Sigmoid colon (tissue), 7 donors: Measurements from ENCODE around the gene KLHL29. TPM values are rescaled to one million over a fixed set of nuclear protein-coding genes. Genes with fewer than 3 reads are reported as not detected.

Source experiments
- DNase-seq: peaks from one replicate; pipeline ENCODE4 v3.0.0-alpha.2; 2019
- H3K27ac ChIP-seq, 4 donors: fragments of 200-600 bp; sonication (generic); one replicate each; pipeline ENCODE4 v1.5.1; 2016 to 2019; ENCODE audit warnings: mild to moderate bottlenecking in 1 of 4
- H3K27me3 ChIP-seq, 3 donors: fragments of 200-600 bp; sonication (generic); one replicate each; pipeline ENCODE4 v1.5.1; 2019; ENCODE audit warnings: mild to moderate bottlenecking in 1 of 3
- H3K36me3 ChIP-seq, 4 donors: fragments of 200-600 bp; sonication (generic); one replicate each; pipeline ENCODE4 v1.5.1; 2016 to 2019
- H3K4me1 ChIP-seq, 4 donors: fragments of 200-600 bp; sonication (generic); one replicate each; pipeline ENCODE4 v1.5.1; 2017 to 2019
- H3K4me3 ChIP-seq, 4 donors: fragments of 200-600 bp; sonication (generic); one replicate each; pipeline ENCODE4 v1.5.1; 2017 to 2019; ENCODE audit warnings: mild to moderate bottlenecking in 2 of 4, moderate library complexity in 1 of 4
- H3K9me3 ChIP-seq, 4 donors: fragments of 200-600 bp in 3 of 4; sonication (generic) in 3 of 4; one replicate each; pipeline versions ENCODE4 v1.5.1 to v1.6.1; 2013 to 2019
- CTCF ChIP-seq, 4 experiments: fragments of 450-650 bp in 3 of 4; fragments of 200-600 bp in 1 of 4; IDR thresholded peaks; one replicate each; pipeline ENCODE4 v1.5.1; 2016 to 2019; ENCODE audit warnings: antibody characterized with exemption in 4 of 4, mild to moderate bottlenecking in 3 of 4, moderate library complexity in 2 of 4
- EP300 ChIP-seq, 4 donors: sonication (generic); formaldehyde crosslinking; IDR thresholded peaks; one replicate each; pipeline ENCODE4 v1.6.1; 2017; ENCODE audit warnings: antibody characterized with exemption in 4 of 4
- POLR2A ChIP-seq, 2 donors: fragments of 450-650 bp; IDR thresholded peaks; one replicate each; pipeline ENCODE4 v1.6.1; 2016; ENCODE audit warnings: antibody characterized with exemption in 2 of 2, mild to moderate bottlenecking in 2 of 2, moderate library complexity in 2 of 2
- POLR2AphosphoS5 ChIP-seq, 4 donors: sonication (generic); formaldehyde crosslinking; IDR thresholded peaks; one replicate each; pipeline ENCODE4 v1.6.1; 2017; ENCODE audit warnings: antibody characterized with exemption in 4 of 4
- WGBS, 2 donors: extraction: QIAGEN DNeasy Blood & Tissue Kit; methylation state at CpG; one replicate each; pipeline ENCODE4 v1.1.7; 2013; 5-methylcytosine and 5-hydroxymethylcytosine counted together
- intact Hi-C: fragments of 100-400 bp; cut with DNase I; formaldehyde crosslinking; loops from one replicate; pipeline ENCODE4 v1.15.1; 2023
- polyA plus RNA-seq, 3 donors: library from polyadenylated mRNA; stranded (reverse); fragments of 200-250 nt; gene quantifications; one replicate each; pipeline ENCODE4 v1.2.3, GENCODE V29; 2013
- total RNA-seq, 4 donors: library from RNA; depleted of rRNA; stranded (reverse); fragments of >200 nt; gene quantifications; one replicate each; pipeline ENCODE4 v1.1.0, GENCODE V29; 2016
- donor health status: healthy with polysubstance abuse.
- donor health status: Bipolar disorder and iron deficiency.
- donor health status: healthy.

KLHL29 gene
- total and polyA plus RNA-seq, 7 donors, result 0.46 to 25.5 (median 6.3) TPM

GRCh38 chr2:23379220-23379695 is 5.7 kb upstream of the KLHL29 start:
- intact Hi-C loops, result no loop called here
- Histone ChIP-seq H3K4me3 (no peak overlapping the region), H3K27ac (no peak overlapping the region), H3K36me3 (no peaks in the 10 kb centered on the region), H3K9me3 (no peaks in the 10 kb centered on the region), H3K4me1 (peaks cover 0 to 3% (median under 1%) of the 10 kb centered on the region in 4 donors), H3K27me3 (no peaks in the 10 kb centered on the region)
- no peak for DNase-seq
- WGBS, 2 donors, result 80 to 83% methylated on average over 7 of the region's 7 CpGs
- TF ChIP-seq CTCF (IDR thresholded peaks at IDR 0.05) (no peak), EP300 (IDR thresholded peaks at IDR 0.05) (no peak), POLR2AphosphoS5 (IDR thresholded peaks at IDR 0.05) (no peak), POLR2A (IDR thresholded peaks at IDR 0.05) (no peak)

GRCh38 chr2:23380562-23381065 is 4.4 kb upstream of the KLHL29 start:
- no peak for TF ChIP-seq POLR2AphosphoS5 (IDR thresholded peaks at IDR 0.05)
- TF ChIP-seq EP300 (IDR thresholded peaks at IDR 0.05), result no peak
- no peak for TF ChIP-seq POLR2A (IDR thresholded peaks at IDR 0.05)
- TF ChIP-seq CTCF (IDR thresholded peaks at IDR 0.05), result no peak
- Histone ChIP-seq H3K4me1 (peaks cover 0 to 8% (median 3%) of the 10 kb centered on the region in 4 donors), H3K4me3 (no peak overlapping the region), H3K27me3 (no peaks in the 10 kb centered on the region), H3K27ac (no peak overlapping the region), H3K36me3 (no peaks in the 10 kb centered on the region), H3K9me3 (no peaks in the 10 kb centered on the region)
- DNase-seq, result no peak
- WGBS, 2 donors, result 17 to 25% methylated on average over 4 of the region's 4 CpGs
- intact Hi-C loops, result loop anchor here (5.0 to 10.0 kb wide), 2 partner anchors 282 to 544 kb away; partner anchors contain the start of gene ATAD2B

- intact Hi-C loops, result loop anchor here (5.0 to 10.0 kb wide), 2 partner anchors 281 to 544 kb away; partner anchors contain the start of gene ATAD2B
- 18 to 54% methylated on average over 6 of the region's 6 CpGs for WGBS, 2 donors
- Histone ChIP-seq H3K27me3 (no peaks in the 10 kb centered on the region), H3K4me1 (peaks cover 0 to 8% (median 3%) of the 10 kb centered on the region in 4 donors), H3K36me3 (no peaks in the 10 kb centered on the region), H3K4me3 (no peak overlapping the region), H3K27ac (no peak overlapping the region), H3K9me3 (no peaks in the 10 kb centered on the region)
- DNase-seq, result no peak
- TF ChIP-seq CTCF (IDR thresholded peaks at IDR 0.05) (no peak), POLR2AphosphoS5 (IDR thresholded peaks at IDR 0.05) (no peak), POLR2A (IDR thresholded peaks at IDR 0.05) (no peak), EP300 (IDR thresholded peaks at IDR 0.05) (no peak)
These were observed 3.9 kb upstream of the KLHL29 start for GRCh38 chr2:23381084-23381483.

- Histone ChIP-seq H3K27me3 (no peaks in the 10 kb centered on the region), H3K9me3 (no peaks in the 10 kb centered on the region), H3K4me1 (peaks cover 0 to 8% (median 3%) of the 10 kb centered on the region in 4 donors), H3K4me3 (no peak overlapping the region), H3K36me3 (no peaks in the 10 kb centered on the region), H3K27ac (no peak overlapping the region)
- DNase-seq, result no peak
- intact Hi-C loops, result loop anchor here (5.0 to 10.0 kb wide), 2 partner anchors 281 to 543 kb away; partner anchors contain the start of gene ATAD2B
- WGBS, 2 donors, result 35 to 53% methylated on average over 3 of the region's 3 CpGs
- TF ChIP-seq POLR2AphosphoS5 (IDR thresholded peaks at IDR 0.05) (no peak), EP300 (IDR thresholded peaks at IDR 0.05) (no peak), POLR2A (IDR thresholded peaks at IDR 0.05) (no peak), CTCF (IDR thresholded peaks at IDR 0.05) (no peak)
These were observed 3.5 kb upstream of the KLHL29 start for GRCh38 chr2:23381485-23381884.
